HepG2 (cell line): ENCODE measurements around the gene CCND1. TPM values are rescaled to one million over a fixed set of nuclear protein-coding genes. Genes with fewer than 3 reads are reported as not detected.
A peak's percentile ranks its signal among the peaks of the same experiment; 100 is the strongest.

Experiments used
- AHDC1 ChIP-seq: sonication (generic); formaldehyde crosslinking; IDR thresholded peaks from 2 replicates; pipeline ENCODE4 v1.5.1; 2020; ENCODE audit warnings: mild to moderate bottlenecking, missing genetic modification reagents, borderline replicate concordance
- IKZF4 ChIP-seq: sonication (generic); formaldehyde crosslinking; IDR thresholded peaks from 2 replicates; pipeline ENCODE4 v1.5.1; 2020; ENCODE audit warnings: borderline replicate concordance, mild to moderate bottlenecking, low read depth, missing genetic modification reagents; ENCODE audit errors: not compliant biosample characterization
- REL ChIP-seq: sonication (generic); formaldehyde crosslinking; conservative IDR thresholded peaks from 2 replicates; pipeline ENCODE4 v1.8.0; 2022; ENCODE audit warnings: mild to moderate bottlenecking, missing genetic modification reagents, moderate library complexity
- SMAD1 ChIP-seq: sonication (generic); formaldehyde crosslinking; IDR thresholded peaks from 2 replicates; pipeline ENCODE4 v1.4.0; 2020; ENCODE audit warnings: missing genetic modification reagents, low read depth, mild to moderate bottlenecking, borderline replicate concordance
- TFAP4 ChIP-seq: sonication (generic); IDR thresholded peaks from 2 replicates; pipeline ENCODE4 v1.6.1; 2016; ENCODE audit warnings: low read depth, borderline replicate concordance
- WIZ ChIP-seq: sonication (generic); formaldehyde crosslinking; IDR thresholded peaks from 2 replicates; pipeline ENCODE4 v1.5.1; 2020; ENCODE audit warnings: mild to moderate bottlenecking, missing genetic modification reagents
- ZBTB40 ChIP-seq, 2 experiments: fragments of 450-650 bp in 1 of 2; sonication (generic) in 1 of 2; formaldehyde crosslinking in 1 of 2; IDR thresholded peaks; 2 replicates each; pipeline versions ENCODE4 v1.6.1 to v1.8.0; 2016 to 2022; ENCODE audit warnings: antibody characterized with exemption in 1 of 2, mild to moderate bottlenecking in 1 of 2, missing genetic modification reagents in 1 of 2
- ZNF230 ChIP-seq: sonication (generic); formaldehyde crosslinking; IDR thresholded peaks from 2 replicates; pipeline ENCODE4 v1.4.0; 2020; ENCODE audit warnings: mild to moderate bottlenecking, missing genetic modification reagents
- ZNF274 ChIP-seq: sonication (generic); formaldehyde crosslinking; IDR thresholded peaks from 2 replicates; pipeline ENCODE4 v1.5.1; 2020; ENCODE audit warnings: mild to moderate bottlenecking, missing genetic modification reagents
- ZNF430 ChIP-seq: sonication (generic); formaldehyde crosslinking; IDR thresholded peaks from 2 replicates; pipeline ENCODE4 v1.9.0; 2021; ENCODE audit warnings: mild to moderate bottlenecking, missing genetic modification reagents
- ZNF564 ChIP-seq: sonication (generic); formaldehyde crosslinking; IDR thresholded peaks from 2 replicates; pipeline ENCODE4 v1.8.1; 2023; ENCODE audit warnings: mild to moderate bottlenecking, missing genetic modification reagents
- ZNF703 ChIP-seq: sonication (generic); formaldehyde crosslinking; IDR thresholded peaks from 2 replicates; pipeline ENCODE4 v1.5.1; 2020; ENCODE audit warnings: missing genetic modification reagents, mild to moderate bottlenecking, moderate library complexity, borderline replicate concordance
- ZSCAN25 ChIP-seq: sonication (generic); formaldehyde crosslinking; IDR thresholded peaks from 2 replicates; pipeline ENCODE4 v1.8.0; 2022; ENCODE audit warnings: mild to moderate bottlenecking, missing genetic modification reagents
- polyA plus RNA-seq, 8 experiments: library from polyadenylated mRNA; depleted of rRNA in 3 of 8; stranded (reverse) in 7 of 8; unstranded in 1 of 8; fragments of >200 nt; fragmentation: Illumina TruSeq in 4 of 8; extraction: Trizol in 4 of 8; gene quantifications; 2 replicates each; pipeline versions ENCODE4 v1.2.1 to v1.2.3, GENCODE V29; 2011 to 2016; ENCODE audit warnings: low read depth in 4 of 8, missing spikeins in 1 of 8, mixed read lengths in 1 of 8; ENCODE audit not compliant: insufficient read depth in 1 of 8
- total RNA-seq, 5 experiments: library from RNA; depleted of rRNA; stranded (reverse); fragments of >200 nt; fragmentation: Illumina TruSeq; extraction: Trizol; gene quantifications; 2 replicates each; pipeline ENCODE4 v1.2.3, GENCODE V29; 2016; ENCODE audit warnings: low read depth in 1 of 5

CCND1 gene
- total and polyA plus RNA-seq, 2 of the 13 experiments (the other 11 are each of a cell fraction or from before 2014, with no cell fraction given): 107 to 136 TPM

- TF ChIP-seq ZSCAN25 (CRISPR knock-in tag) (0 out of 2 replicates have a peak, but pooled peaks have one; percentile 18), ZBTB40 (IDR thresholded peaks at IDR 0.05) (no peak), ZBTB40 (CRISPR knock-in tag; IDR thresholded peaks at IDR 0.05) (no peak), REL (CRISPR knock-in tag) (no peak), SMAD1 (CRISPR knock-in tag) (no peak), IKZF4 (no peak), AHDC1 (CRISPR knock-in tag) (peak; percentile 48; the same call in 1 of the 2 replicates), ZNF430 (CRISPR knock-in tag) (no peak), ZNF564 (no peak), TFAP4 (no peak), ZNF274 (CRISPR knock-in tag) (0 out of 2 replicates have a peak, but pooled peaks have one; percentile 56), ZNF703 (CRISPR knock-in tag) (no peak), WIZ (CRISPR knock-in tag) (no peak), ZNF230 (no peak)
Observed at GRCh38 chr11:69683764-69684333, 42.9 kb downstream of the CCND1 start (continued).
